HL-60 (cell line): ENCODE results near the gene SASH1.
A peak's percentile ranks its signal among the peaks of the same experiment; 100 is the strongest.

Experiments used
- DNase-seq, 2 experiments: peaks; one replicate each; pipeline ENCODE4 v3.0.0-alpha.2; 2010 to 2020; ENCODE audit warnings: low read depth in 1 of 2, low spot score in 1 of 2
- H3K27ac ChIP-seq: fragments of 250-450 bp; sonication (Bioruptor Pico); replicated peaks from 2 replicates; pipeline ENCODE4 v1.5.1; 2020; ENCODE audit warnings: mild to moderate bottlenecking, moderate library complexity
- H3K27me3 ChIP-seq: fragments of 250-450 bp; sonication (Bioruptor Pico); 2 replicates; pipeline ENCODE4 v1.5.1; 2021; ENCODE audit warnings: mild to moderate bottlenecking, moderate library complexity; ENCODE audit not compliant: insufficient read depth, poor library complexity, severe bottlenecking
- H3K4me3 ChIP-seq: replicated peaks from 2 replicates; pipeline ENCODE4 v1.5.1; 2011; ENCODE audit warnings: mild to moderate bottlenecking, control low read depth, low read length; ENCODE audit not compliant: insufficient read depth
- CTCF ChIP-seq: IDR thresholded peaks from one replicate; pipeline ENCODE4 v1.5.1; 2011; ENCODE audit warnings: low read length, control low read depth, inconsistent platforms; ENCODE audit not compliant: insufficient read depth
- GABPA ChIP-seq: IDR thresholded peaks from 2 replicates; pipeline ENCODE4 v1.6.1; 2012; ENCODE audit warnings: low read depth
- POLR2AphosphoS5 ChIP-seq: IDR thresholded peaks from 2 replicates; pipeline ENCODE4 v1.6.1; 2012; ENCODE audit warnings: low read depth
- REST ChIP-seq: IDR thresholded peaks from 2 replicates; pipeline ENCODE4 v1.6.1; 2012; ENCODE audit warnings: low read depth; ENCODE audit not compliant: insufficient replicate concordance
- SPI1 ChIP-seq: IDR thresholded peaks from 2 replicates; pipeline ENCODE4 v1.6.1; 2012; ENCODE audit warnings: low read depth, mild to moderate bottlenecking, borderline replicate concordance

SASH1 gene

GRCh38 chr6:148416330-148416965, 73.8 kb downstream of the SASH1 start:
- H3K4me3 ChIP-seq, result no peak overlapping the region
- no peaks in the 10 kb centered on the region for H3K27me3 ChIP-seq
- DNase-seq, result peak in 1 of 2 experiments; percentile 26
- TF ChIP-seq CTCF (no peak), GABPA (no peak), POLR2AphosphoS5 (no peak), SPI1 (no peak), REST (no peak)
- no peak overlapping the region for H3K27ac ChIP-seq

GRCh38 chr6:148417045-148417444, 74.4 kb downstream of the SASH1 start:
- no peak for DNase-seq
- no peak overlapping the region for H3K27ac ChIP-seq
- no peaks in the 10 kb centered on the region for H3K27me3 ChIP-seq
- TF ChIP-seq SPI1, result no peak
- TF ChIP-seq POLR2AphosphoS5, result no peak
- TF ChIP-seq GABPA, result no peak
- TF ChIP-seq CTCF, result no peak
- no peak for TF ChIP-seq REST
- no peak overlapping the region for H3K4me3 ChIP-seq

GRCh38 chr6:148419430-148419829, 76.8 kb downstream of the SASH1 start:
- no peak for DNase-seq
- H3K27me3 ChIP-seq, result no peaks in the 10 kb centered on the region
- no peak overlapping the region for H3K27ac ChIP-seq
- TF ChIP-seq GABPA (no peak), SPI1 (no peak)
- H3K4me3 ChIP-seq, result no peak overlapping the region

GRCh38 chr6:148422085-148422484, 79.4 kb downstream of the SASH1 start:
- DNase-seq, result no peak
- no peaks in the 10 kb centered on the region for H3K27me3 ChIP-seq
- H3K27ac ChIP-seq, result no peak overlapping the region
- TF ChIP-seq REST, result no peak
- no peak for TF ChIP-seq POLR2AphosphoS5
- H3K4me3 ChIP-seq, result no peak overlapping the region
